Thoracic aorta (tissue), 2 donors: ENCODE results near the gene SNAPIN. TPM values are rescaled to one million over a fixed set of nuclear protein-coding genes. Genes with fewer than 3 reads are reported as not detected.

Source experiments
- ATAC-seq: fragments of 150-250 bp; one replicate; pipeline ENCODE4 v1.8.0; 2017; ENCODE audit warnings: low read depth; ENCODE audit not compliant: insufficient number of reproducible peaks, low FRiP score
- DNase-seq: peaks from one replicate; pipeline ENCODE4 v3.0.0-alpha.2; 2020; ENCODE audit warnings: low spot score
- H3K27ac ChIP-seq, 2 donors: fragments of 200-600 bp; sonication (generic); 1 replicate in 1 of 2; 2 replicates in 1 of 2; pipeline ENCODE4 v1.5.1; 2016; ENCODE audit warnings: mild to moderate bottlenecking in 2 of 2, moderate library complexity in 2 of 2
- H3K27me3 ChIP-seq: fragments of 200-600 bp; sonication (generic); replicated peaks from 2 replicates; pipeline ENCODE4 v1.6.0; 2016; ENCODE audit warnings: mild to moderate bottlenecking; ENCODE audit not compliant: insufficient read depth
- H3K36me3 ChIP-seq: fragments of 200-600 bp; sonication (generic); one replicate; pipeline ENCODE4 v1.5.1; 2016
- H3K4me1 ChIP-seq, 2 donors: fragments of 200-600 bp; sonication (generic); 1 replicate in 1 of 2; 2 replicates in 1 of 2; pipeline versions ENCODE4 v1.5.1 to v1.6.0; 2016; ENCODE audit warnings: low read depth in 2 of 2, mild to moderate bottlenecking in 1 of 2; ENCODE audit not compliant: control insufficient read depth in 1 of 2
- H3K4me3 ChIP-seq: fragments of 200-600 bp; sonication (generic); 2 replicates; pipeline ENCODE4 v1.5.1; 2016; ENCODE audit warnings: mild to moderate bottlenecking
- H3K9me3 ChIP-seq: fragments of 200-600 bp; sonication (generic); 2 replicates; pipeline ENCODE4 v1.5.1; 2016
- CTCF ChIP-seq: fragments of 200-600 bp; sonication (generic); IDR thresholded peaks from one replicate; pipeline ENCODE4 v1.5.1; 2019; ENCODE audit warnings: antibody characterized with exemption
- total RNA-seq, 2 donors: library from RNA; depleted of rRNA; stranded (reverse); fragments of >200 nt; gene quantifications; one replicate each; pipeline versions ENCODE4 v1.1.0 to v1.2.3, GENCODE V29; 2016

Gene SNAPIN
- total RNA-seq, 2 donors from 2014 or later = 37.9 to 41.6 TPM

- Histone ChIP-seq H3K9me3 (no peaks in the 10 kb centered on the region), H3K4me1 (peaks cover 8 to 19% of the 10 kb centered on the region in 2 donors), H3K27ac (no peak overlapping the region), H3K4me3 (no peak overlapping the region), H3K27me3 (no peaks in the 10 kb centered on the region), H3K36me3 (peaks cover 75% of the 10 kb centered on the region)
- DNase-seq = no peak
- TF ChIP-seq CTCF = no peak
- no peak for ATAC-seq
Observed at GRCh38 chr1:153640861-153641260, 17.6 kb upstream of the SNAPIN start.

- H3K36me3 ChIP-seq = peaks cover 72% of the 10 kb centered on the region
- no peak for ATAC-seq
- no peaks in the 10 kb centered on the region for H3K27me3 ChIP-seq
- H3K27ac ChIP-seq = no peak overlapping the region
- H3K4me3 ChIP-seq = no peak overlapping the region
- peaks cover 6% of the 10 kb centered on the region in 2 donors for H3K4me1 ChIP-seq
- no peaks in the 10 kb centered on the region for H3K9me3 ChIP-seq
- no peak for TF ChIP-seq CTCF
- DNase-seq = no peak
Observed at GRCh38 chr1:153642161-153642560, 16.3 kb upstream of the SNAPIN start.

- Histone ChIP-seq H3K36me3 (peaks cover 63% of the 10 kb centered on the region), H3K27me3 (no peaks in the 10 kb centered on the region), H3K4me3 (no peak overlapping the region), H3K9me3 (no peaks in the 10 kb centered on the region), H3K27ac (no peak overlapping the region), H3K4me1 (peaks cover 0 to 8% of the 10 kb centered on the region in 2 donors)
- TF ChIP-seq CTCF = no peak
- ATAC-seq = no peak
- no peak for DNase-seq
Observed at GRCh38 chr1:153643100-153643499, 15.4 kb upstream of the SNAPIN start.

- ATAC-seq (no peak), DNase-seq (no peak)
- H3K4me3 ChIP-seq = no peak overlapping the region
- H3K27me3 ChIP-seq = no peaks in the 10 kb centered on the region
- H3K36me3 ChIP-seq = peaks cover 56% of the 10 kb centered on the region
- no peak for TF ChIP-seq CTCF
- no peak overlapping the region for H3K27ac ChIP-seq
- no peaks in the 10 kb centered on the region for H3K9me3 ChIP-seq
- H3K4me1 ChIP-seq = peaks cover 0 to 10% of the 10 kb centered on the region in 2 donors
Observed at GRCh38 chr1:153643816-153644215, 14.7 kb upstream of the SNAPIN start.

GRCh38 chr1:153646672-153647345, 11.7 kb upstream of the SNAPIN start:
- Histone ChIP-seq H3K4me1 (peaks cover 10 to 19% of the 10 kb centered on the region in 2 donors), H3K27me3 (no peaks in the 10 kb centered on the region), H3K4me3 (no peak overlapping the region), H3K36me3 (peaks cover 29% of the 10 kb centered on the region), H3K9me3 (no peaks in the 10 kb centered on the region), H3K27ac (no peak overlapping the region)
- TF ChIP-seq CTCF = no peak
- ATAC-seq (no peak), DNase-seq (no peak)
